ENCODE results near the gene LEKR1. TPM values are rescaled to one million over a fixed set of nuclear protein-coding genes. Genes with fewer than 3 reads are reported as not detected.

LEKR1 gene
- total RNA-seq, 2 experiments from 2014 or later: 0.16 TPM; not detected in 1

DNA sequence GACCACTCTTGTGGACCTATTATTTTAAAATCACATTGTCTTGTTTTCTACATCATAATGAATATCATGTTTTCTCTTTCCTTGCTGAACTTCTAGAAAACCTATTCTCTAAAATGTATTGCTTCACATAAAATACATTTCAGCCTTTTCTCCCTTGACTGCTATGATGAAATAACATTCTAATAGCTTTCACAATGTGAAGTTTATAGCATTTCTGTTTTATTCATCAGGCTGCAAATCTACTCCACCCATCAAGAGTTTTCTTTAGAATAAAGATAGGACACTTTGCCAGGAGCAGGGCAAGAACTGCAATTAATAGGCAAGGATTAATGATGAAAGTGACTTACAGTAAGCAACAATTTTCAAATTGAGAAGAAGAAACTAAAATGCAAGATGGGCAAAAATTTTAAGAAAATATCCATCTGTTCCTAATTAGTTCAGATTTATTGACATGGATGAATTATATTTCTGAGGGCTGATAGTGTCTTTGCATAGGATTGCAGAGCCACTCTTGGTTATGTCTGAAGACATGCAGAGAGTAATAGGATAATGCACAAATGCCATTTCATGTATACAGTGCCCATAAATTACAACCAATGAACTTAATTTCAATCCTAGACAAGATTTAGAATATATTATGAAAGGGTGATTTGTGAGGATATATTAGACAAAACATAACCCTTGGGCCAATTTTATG is 21.7 kb downstream of the LEKR1 start:
- TF ChIP-seq, protein P1, sequence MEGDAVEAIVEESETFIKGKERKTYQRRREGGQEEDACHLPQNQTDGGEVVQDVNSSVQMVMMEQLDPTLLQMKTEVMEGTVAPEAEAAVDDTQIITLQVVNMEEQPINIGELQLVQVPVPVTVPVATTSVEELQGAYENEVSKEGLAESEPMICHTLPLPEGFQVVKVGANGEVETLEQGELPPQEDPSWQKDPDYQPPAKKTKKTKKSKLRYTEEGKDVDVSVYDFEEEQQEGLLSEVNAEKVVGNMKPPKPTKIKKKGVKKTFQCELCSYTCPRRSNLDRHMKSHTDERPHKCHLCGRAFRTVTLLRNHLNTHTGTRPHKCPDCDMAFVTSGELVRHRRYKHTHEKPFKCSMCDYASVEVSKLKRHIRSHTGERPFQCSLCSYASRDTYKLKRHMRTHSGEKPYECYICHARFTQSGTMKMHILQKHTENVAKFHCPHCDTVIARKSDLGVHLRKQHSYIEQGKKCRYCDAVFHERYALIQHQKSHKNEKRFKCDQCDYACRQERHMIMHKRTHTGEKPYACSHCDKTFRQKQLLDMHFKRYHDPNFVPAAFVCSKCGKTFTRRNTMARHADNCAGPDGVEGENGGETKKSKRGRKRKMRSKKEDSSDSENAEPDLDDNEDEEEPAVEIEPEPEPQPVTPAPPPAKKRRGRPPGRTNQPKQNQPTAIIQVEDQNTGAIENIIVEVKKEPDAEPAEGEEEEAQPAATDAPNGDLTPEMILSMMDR (conservative IDR thresholded peaks at IDR 0.05; ENCODE audit: low read length): no peak
- TF ChIP-seq EZH2phosphoT487 (IDR thresholded peaks at IDR 0.05; ENCODE audit: borderline replicate concordance, low read depth, low read length): no peak
- no peak overlapping the region for H3K27ac ChIP-seq (ENCODE audit: low read depth, low read length, poor library complexity, severe bottlenecking)
- no peaks in the 10 kb centered on the region for H4K20me1 ChIP-seq (ENCODE audit: insufficient read depth, low read length)
- BruUV-seq (replicated peaks): no TSS peak
- H3K9me2 ChIP-seq (ENCODE audit: insufficient read depth, low read length): peaks cover 5% of the 10 kb centered on the region; the same call in 1 of the 2 replicates
- no peak overlapping the region for H2AFZ ChIP-seq (ENCODE audit: low read length)
- ChIA-PET CTCF (ENCODE audit: unreplicated experiment) (no interaction called here), POLR2A (interaction anchor here (0.6 kb wide), 1 partner anchor 50 kb away, joined by 3 read pairs; no protein-coding TSS in a partner anchor)
- H3K79me2 ChIP-seq (ENCODE audit: insufficient read depth, low read depth, low read length): no peaks in the 10 kb centered on the region
- no peaks in the 10 kb centered on the region for H3K36me3 ChIP-seq (ENCODE audit: insufficient read depth, low read length)
- no peak overlapping the region for H3K4me2 ChIP-seq (ENCODE audit: low read length)
- intact Hi-C loops (cut with micrococcal nuclease; ENCODE audit: unreplicated experiment): no loop called here
- no peak for DNase-seq (ENCODE audit: low spot score)
- H3K9me3 ChIP-seq (ENCODE audit: low read length): no peaks in the 10 kb centered on the region
- no peak overlapping the region for H3K4me3 ChIP-seq (ENCODE audit: low read depth, low read length, poor library complexity, severe bottlenecking)
- no peaks in the 10 kb centered on the region for H3K4me1 ChIP-seq (ENCODE audit: insufficient read depth, low read length, poor library complexity, severe bottlenecking)

GRCh38 chr3:156859578-156859977 is 33.4 kb downstream of the LEKR1 start:
- no peaks in the 10 kb centered on the region for H3K9me2 ChIP-seq (ENCODE audit: insufficient read depth, low read length)
- DNase-seq (ENCODE audit: low spot score): no peak
- no peaks in the 10 kb centered on the region for H3K9me3 ChIP-seq (ENCODE audit: low read length)
- ChIA-PET POLR2A (no interaction called here), CTCF (ENCODE audit: unreplicated experiment) (no interaction called here)
- TF ChIP-seq EZH2phosphoT487 (IDR thresholded peaks at IDR 0.05; ENCODE audit: borderline replicate concordance, low read depth, low read length): no peak
- TF ChIP-seq, protein P1 (conservative IDR thresholded peaks at IDR 0.05; ENCODE audit: low read length): no peak
- H3K36me3 ChIP-seq (ENCODE audit: insufficient read depth, low read length): no peaks in the 10 kb centered on the region
- H3K4me3 ChIP-seq (ENCODE audit: low read depth, low read length, poor library complexity, severe bottlenecking): no peak overlapping the region
- no peak overlapping the region for H2AFZ ChIP-seq (ENCODE audit: low read length)
- no peaks in the 10 kb centered on the region for H3K79me2 ChIP-seq (ENCODE audit: insufficient read depth, low read depth, low read length)
- no TSS peak for BruUV-seq (replicated peaks)
- no peak overlapping the region for H3K4me2 ChIP-seq (ENCODE audit: low read length)
- no peak overlapping the region for H3K27ac ChIP-seq (ENCODE audit: low read depth, low read length, poor library complexity, severe bottlenecking)
- H4K20me1 ChIP-seq (ENCODE audit: insufficient read depth, low read length): no peaks in the 10 kb centered on the region
- intact Hi-C loops (cut with micrococcal nuclease; ENCODE audit: unreplicated experiment): no loop called here
- no peaks in the 10 kb centered on the region for H3K4me1 ChIP-seq (ENCODE audit: insufficient read depth, low read length, poor library complexity, severe bottlenecking)

DNA sequence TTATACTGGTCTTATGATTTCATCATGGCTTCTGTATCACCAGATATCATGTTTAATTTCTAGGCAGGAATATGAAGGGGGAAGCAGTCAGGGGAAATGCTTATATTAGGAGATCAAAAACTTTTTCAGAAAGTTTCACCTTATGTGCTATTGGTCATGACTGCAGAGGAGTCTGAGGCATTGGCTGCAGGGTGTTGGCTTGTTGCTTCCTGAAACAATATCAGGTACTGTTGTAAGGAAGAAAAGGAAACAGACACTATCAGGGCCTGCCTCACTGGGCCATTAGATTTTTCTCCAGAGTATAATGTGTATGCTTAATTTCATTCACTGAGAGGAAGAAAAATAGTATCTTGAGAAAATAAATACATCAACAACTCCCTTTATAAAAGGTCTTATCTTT is 34.7 kb downstream of the LEKR1 start:
- H3K27ac ChIP-seq (ENCODE audit: low read depth, low read length, poor library complexity, severe bottlenecking): no peak overlapping the region
- no peaks in the 10 kb centered on the region for H3K4me1 ChIP-seq (ENCODE audit: insufficient read depth, low read length, poor library complexity, severe bottlenecking)
- H3K4me3 ChIP-seq (ENCODE audit: low read depth, low read length, poor library complexity, severe bottlenecking): no peak overlapping the region
- no peaks in the 10 kb centered on the region for H3K9me2 ChIP-seq (ENCODE audit: insufficient read depth, low read length)
- TF ChIP-seq, protein P1 (conservative IDR thresholded peaks at IDR 0.05; ENCODE audit: low read length): no peak
- no peak for TF ChIP-seq EZH2phosphoT487 (IDR thresholded peaks at IDR 0.05; ENCODE audit: borderline replicate concordance, low read depth, low read length)
- CTCF ChIA-PET (ENCODE audit: unreplicated experiment): no interaction called here
- no peak for DNase-seq (ENCODE audit: low spot score)
- intact Hi-C loops (cut with micrococcal nuclease; ENCODE audit: unreplicated experiment): no loop called here
- H3K4me2 ChIP-seq (ENCODE audit: low read length): no peak overlapping the region
- no peaks in the 10 kb centered on the region for H4K20me1 ChIP-seq (ENCODE audit: insufficient read depth, low read length)
- no peaks in the 10 kb centered on the region for H3K36me3 ChIP-seq (ENCODE audit: insufficient read depth, low read length)
- H3K9me3 ChIP-seq (ENCODE audit: low read length): no peaks in the 10 kb centered on the region
- BruUV-seq (replicated peaks): no TSS peak
- POLR2A ChIA-PET: no interaction called here
- H3K79me2 ChIP-seq (ENCODE audit: insufficient read depth, low read depth, low read length): no peaks in the 10 kb centered on the region
- H2AFZ ChIP-seq (ENCODE audit: low read length): no peak overlapping the region

Data from OCI-LY7 (cell line).